ENCODE results near the gene SLC1A1. TPM values are rescaled to one million over a fixed set of nuclear protein-coding genes. Genes with fewer than 3 reads are reported as not detected.

Gene SLC1A1
- total RNA-seq, 1 donor from 2014 or later = not detected

- Mint-ChIP-seq H3K27me3 (ENCODE audit: low read depth) (peaks cover 56% of the 10 kb centered on the region), H3K27ac (no peak overlapping the region), H3K9me3 (no peaks in the 10 kb centered on the region), H3K36me3 (ENCODE audit: low read depth) (no peaks in the 10 kb centered on the region), H3K4me1 (ENCODE audit: low read depth) (peaks cover 7% of the 10 kb centered on the region), H3K4me3 (ENCODE audit: low read depth) (no peak overlapping the region)
- intact Hi-C loops (cut with micrococcal nuclease) = loop anchor here (10.0 kb wide), 1 partner anchor 190 kb away; the partner anchor contains the start of gene GLIS3
- no peak for DNase-seq (ENCODE audit: low spot score)
These were observed 4.1 kb downstream of the SLC1A1 start for GRCh38 chr9:4494332-4494731.

- Mint-ChIP-seq H3K4me3 (ENCODE audit: low read depth) (no peak overlapping the region), H3K36me3 (ENCODE audit: low read depth) (no peaks in the 10 kb centered on the region), H3K27ac (no peak overlapping the region), H3K4me1 (ENCODE audit: low read depth) (peaks cover 7% of the 10 kb centered on the region), H3K27me3 (ENCODE audit: low read depth) (peaks cover 52% of the 10 kb centered on the region), H3K9me3 (no peaks in the 10 kb centered on the region)
- intact Hi-C loops (cut with micrococcal nuclease) = loop anchor here (10.0 kb wide), 1 partner anchor 190 kb away; the partner anchor contains the start of gene GLIS3
- DNase-seq (ENCODE audit: low spot score) = no peak
These were observed 4.5 kb downstream of the SLC1A1 start for GRCh38 chr9:4494806-4495205.

GRCh38 chr9:4495537-4495936 is 5.3 kb downstream of the SLC1A1 start:
- Mint-ChIP-seq H3K4me3 (ENCODE audit: low read depth) (no peak overlapping the region), H3K27me3 (ENCODE audit: low read depth) (peaks cover 49% of the 10 kb centered on the region), H3K4me1 (ENCODE audit: low read depth) (peaks cover 7% of the 10 kb centered on the region), H3K36me3 (ENCODE audit: low read depth) (no peaks in the 10 kb centered on the region), H3K27ac (no peak overlapping the region), H3K9me3 (no peaks in the 10 kb centered on the region)
- intact Hi-C loops (cut with micrococcal nuclease) = loop anchor here (10.0 kb wide), 1 partner anchor 191 kb away; the partner anchor contains the start of gene GLIS3
- no peak for DNase-seq (ENCODE audit: low spot score)

GRCh38 chr9:4496497-4496896 is 6.2 kb downstream of the SLC1A1 start:
- no peak for DNase-seq (ENCODE audit: low spot score)
- intact Hi-C loops (cut with micrococcal nuclease) = loop anchor here (10.0 kb wide), 1 partner anchor 192 kb away; the partner anchor contains the start of gene GLIS3
- H3K36me3 Mint-ChIP-seq (ENCODE audit: low read depth) = no peaks in the 10 kb centered on the region
- H3K9me3 Mint-ChIP-seq = no peaks in the 10 kb centered on the region
- H3K4me1 Mint-ChIP-seq (ENCODE audit: low read depth) = peaks cover 1% of the 10 kb centered on the region
- no peak overlapping the region for H3K4me3 Mint-ChIP-seq (ENCODE audit: low read depth)
- peaks cover 41% of the 10 kb centered on the region for H3K27me3 Mint-ChIP-seq (ENCODE audit: low read depth)
- H3K27ac Mint-ChIP-seq = no peak overlapping the region

GRCh38 chr9:4497395-4497794 is 7.1 kb downstream of the SLC1A1 start:
- no peak for DNase-seq (ENCODE audit: low spot score)
- Mint-ChIP-seq H3K27me3 (ENCODE audit: low read depth) (peaks cover 32% of the 10 kb centered on the region), H3K4me3 (ENCODE audit: low read depth) (no peak overlapping the region), H3K9me3 (no peaks in the 10 kb centered on the region), H3K36me3 (ENCODE audit: low read depth) (no peaks in the 10 kb centered on the region), H3K27ac (no peak overlapping the region), H3K4me1 (ENCODE audit: low read depth) (no peaks in the 10 kb centered on the region)
- intact Hi-C loops (cut with micrococcal nuclease) = loop anchor here (10.0 kb wide), 1 partner anchor 193 kb away; the partner anchor contains the start of gene GLIS3

- H3K9me3 Mint-ChIP-seq = no peaks in the 10 kb centered on the region
- no peaks in the 10 kb centered on the region for H3K36me3 Mint-ChIP-seq (ENCODE audit: low read depth)
- intact Hi-C loops (cut with micrococcal nuclease) = loop anchor here (10.0 kb wide), 1 partner anchor 193 kb away; the partner anchor contains the start of gene GLIS3
- no peak overlapping the region for H3K4me3 Mint-ChIP-seq (ENCODE audit: low read depth)
- peaks cover 28% of the 10 kb centered on the region for H3K27me3 Mint-ChIP-seq (ENCODE audit: low read depth)
- no peaks in the 10 kb centered on the region for H3K4me1 Mint-ChIP-seq (ENCODE audit: low read depth)
- no peak for DNase-seq (ENCODE audit: low spot score)
- H3K27ac Mint-ChIP-seq = no peak overlapping the region
These were observed 7.6 kb downstream of the SLC1A1 start for GRCh38 chr9:4497855-4498254.

- H3K4me1 Mint-ChIP-seq (ENCODE audit: low read depth) = no peaks in the 10 kb centered on the region
- intact Hi-C loops (cut with micrococcal nuclease) = loop anchor here (10.0 kb wide), 1 partner anchor 195 kb away; the partner anchor contains the start of gene GLIS3
These were observed 9.6 kb downstream of the SLC1A1 start for GRCh38 chr9:4499917-4500316.

GRCh38 chr9:4501147-4501507 is 10.9 kb downstream of the SLC1A1 start:
- no peaks in the 10 kb centered on the region for H3K36me3 Mint-ChIP-seq (ENCODE audit: low read depth)
- peaks cover 6% of the 10 kb centered on the region for H3K27me3 Mint-ChIP-seq (ENCODE audit: low read depth)
- intact Hi-C loops (cut with micrococcal nuclease) = no loop called here
- no peak overlapping the region for H3K27ac Mint-ChIP-seq
- H3K9me3 Mint-ChIP-seq = no peaks in the 10 kb centered on the region
- DNase-seq (ENCODE audit: low spot score) = no peak
- H3K4me3 Mint-ChIP-seq (ENCODE audit: low read depth) = no peak overlapping the region
- H3K4me1 Mint-ChIP-seq (ENCODE audit: low read depth) = no peaks in the 10 kb centered on the region

More at GRCh38 chr9:4499917-4500316, 9.6 kb downstream of the SLC1A1 start:
- H3K9me3 Mint-ChIP-seq = no peaks in the 10 kb centered on the region
- H3K36me3 Mint-ChIP-seq (ENCODE audit: low read depth) = no peaks in the 10 kb centered on the region
- no peak overlapping the region for H3K27ac Mint-ChIP-seq
- no peak overlapping the region for H3K4me3 Mint-ChIP-seq (ENCODE audit: low read depth)
- DNase-seq (ENCODE audit: low spot score) = no peak
- H3K27me3 Mint-ChIP-seq (ENCODE audit: low read depth) = peaks cover 17% of the 10 kb centered on the region

GRCh38 chr9:4502444-4502843 is 12.2 kb downstream of the SLC1A1 start:
- no peak overlapping the region for H3K27ac Mint-ChIP-seq
- no peaks in the 10 kb centered on the region for H3K4me1 Mint-ChIP-seq (ENCODE audit: low read depth)
- H3K27me3 Mint-ChIP-seq (ENCODE audit: low read depth) = peaks cover under 1% of the 10 kb centered on the region
- H3K9me3 Mint-ChIP-seq = no peaks in the 10 kb centered on the region
- H3K36me3 Mint-ChIP-seq (ENCODE audit: low read depth) = no peaks in the 10 kb centered on the region
- no peak for DNase-seq (ENCODE audit: low spot score)
- intact Hi-C loops (cut with micrococcal nuclease) = no loop called here
- H3K4me3 Mint-ChIP-seq (ENCODE audit: low read depth) = no peak overlapping the region

GRCh38 chr9:4503103-4503502 is 12.8 kb downstream of the SLC1A1 start:
- Mint-ChIP-seq H3K27me3 (ENCODE audit: low read depth) (no peaks in the 10 kb centered on the region), H3K4me3 (ENCODE audit: low read depth) (no peak overlapping the region), H3K9me3 (no peaks in the 10 kb centered on the region), H3K36me3 (ENCODE audit: low read depth) (no peaks in the 10 kb centered on the region), H3K4me1 (ENCODE audit: low read depth) (no peaks in the 10 kb centered on the region), H3K27ac (no peak overlapping the region)
- no peak for DNase-seq (ENCODE audit: low spot score)
- intact Hi-C loops (cut with micrococcal nuclease) = no loop called here

- intact Hi-C loops (cut with micrococcal nuclease) = no loop called here
- no peak overlapping the region for H3K4me3 Mint-ChIP-seq (ENCODE audit: low read depth)
- no peaks in the 10 kb centered on the region for H3K36me3 Mint-ChIP-seq (ENCODE audit: low read depth)
- H3K9me3 Mint-ChIP-seq = no peaks in the 10 kb centered on the region
- DNase-seq (ENCODE audit: low spot score) = no peak
- no peaks in the 10 kb centered on the region for H3K4me1 Mint-ChIP-seq (ENCODE audit: low read depth)
- H3K27me3 Mint-ChIP-seq (ENCODE audit: low read depth) = no peaks in the 10 kb centered on the region
- H3K27ac Mint-ChIP-seq = no peak overlapping the region
These were observed 14.0 kb downstream of the SLC1A1 start for GRCh38 chr9:4504250-4504649.

GRCh38 chr9:4506490-4506889 is 16.2 kb downstream of the SLC1A1 start:
- Mint-ChIP-seq H3K4me1 (ENCODE audit: low read depth) (no peaks in the 10 kb centered on the region), H3K9me3 (no peaks in the 10 kb centered on the region), H3K36me3 (ENCODE audit: low read depth) (no peaks in the 10 kb centered on the region), H3K27me3 (ENCODE audit: low read depth) (no peaks in the 10 kb centered on the region), H3K4me3 (ENCODE audit: low read depth) (no peak overlapping the region), H3K27ac (no peak overlapping the region)
- DNase-seq (ENCODE audit: low spot score) = no peak
- intact Hi-C loops (cut with micrococcal nuclease) = no loop called here

- Mint-ChIP-seq H3K27ac (no peak overlapping the region), H3K4me3 (ENCODE audit: low read depth) (no peak overlapping the region), H3K27me3 (ENCODE audit: low read depth) (peaks cover 2% of the 10 kb centered on the region), H3K36me3 (ENCODE audit: low read depth) (no peaks in the 10 kb centered on the region), H3K4me1 (ENCODE audit: low read depth) (no peaks in the 10 kb centered on the region), H3K9me3 (no peaks in the 10 kb centered on the region)
- no peak for DNase-seq (ENCODE audit: low spot score)
- intact Hi-C loops (cut with micrococcal nuclease) = no loop called here
These were observed 17.2 kb downstream of the SLC1A1 start for GRCh38 chr9:4507306-4508130.
